HG03039 (cell line): ENCODE data around the gene IQCC.

Source experiments
- ATAC-seq: cut with Tn5 transposase; IDR thresholded peaks from one replicate; pipeline ENCODE4 v1.9.1; 2021; ENCODE audit warnings: mild to moderate bottlenecking, moderate library complexity; ENCODE audit not compliant: unreplicated experiment

IQCC gene

GRCh38 chr1:32195531-32195930 is 9.9 kb upstream of the IQCC start:
- ATAC-seq = no peak

GRCh38 chr1:32195972-32196823 is 9.3 kb upstream of the IQCC start:
- no peak for ATAC-seq

DNA sequence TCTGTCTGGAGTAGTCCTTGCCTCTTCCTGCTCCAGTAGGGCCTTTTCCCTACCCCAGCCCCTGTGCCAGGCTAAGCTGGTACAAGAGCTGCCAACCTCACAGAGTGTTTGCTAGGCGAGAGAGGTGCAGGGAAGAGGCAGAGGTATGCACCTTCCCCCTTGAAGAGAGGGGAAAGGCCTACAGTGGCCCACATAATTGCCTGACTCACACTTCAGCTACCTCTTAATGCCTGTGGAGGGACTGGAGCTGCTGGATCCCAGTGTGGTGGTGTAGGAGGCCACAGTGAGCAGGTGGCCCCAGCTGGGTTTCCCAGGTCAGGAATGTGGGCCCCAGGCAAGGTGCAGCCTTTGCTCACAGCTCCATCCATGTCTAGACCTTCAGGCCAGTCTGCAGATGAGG is 8.4 kb upstream of the IQCC start:
- ATAC-seq = no peak

DNA sequence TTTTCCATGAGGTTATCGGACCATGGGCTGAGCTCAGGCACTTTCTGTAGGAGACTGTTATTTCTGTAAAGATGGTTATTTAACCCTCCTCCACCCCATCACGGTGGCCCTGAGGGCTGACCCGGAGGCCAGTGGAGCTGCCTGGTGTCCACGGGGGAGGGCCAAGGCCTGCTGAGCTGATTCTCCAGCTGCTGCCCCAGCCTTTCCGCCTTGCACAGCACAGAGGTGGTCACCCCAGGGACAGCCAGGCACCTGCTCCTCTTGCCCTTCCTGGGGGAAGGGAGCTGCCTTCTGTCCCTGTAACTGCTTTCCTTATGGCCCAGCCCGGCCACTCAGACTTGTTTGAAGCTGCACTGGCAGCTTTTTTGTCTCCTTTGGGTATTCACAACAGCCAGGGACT is 7.6 kb upstream of the IQCC start:
- ATAC-seq = no peak

- ATAC-seq = no peak
Observed at GRCh38 chr1:32198237-32199042, 7.0 kb upstream of the IQCC start.

DNA sequence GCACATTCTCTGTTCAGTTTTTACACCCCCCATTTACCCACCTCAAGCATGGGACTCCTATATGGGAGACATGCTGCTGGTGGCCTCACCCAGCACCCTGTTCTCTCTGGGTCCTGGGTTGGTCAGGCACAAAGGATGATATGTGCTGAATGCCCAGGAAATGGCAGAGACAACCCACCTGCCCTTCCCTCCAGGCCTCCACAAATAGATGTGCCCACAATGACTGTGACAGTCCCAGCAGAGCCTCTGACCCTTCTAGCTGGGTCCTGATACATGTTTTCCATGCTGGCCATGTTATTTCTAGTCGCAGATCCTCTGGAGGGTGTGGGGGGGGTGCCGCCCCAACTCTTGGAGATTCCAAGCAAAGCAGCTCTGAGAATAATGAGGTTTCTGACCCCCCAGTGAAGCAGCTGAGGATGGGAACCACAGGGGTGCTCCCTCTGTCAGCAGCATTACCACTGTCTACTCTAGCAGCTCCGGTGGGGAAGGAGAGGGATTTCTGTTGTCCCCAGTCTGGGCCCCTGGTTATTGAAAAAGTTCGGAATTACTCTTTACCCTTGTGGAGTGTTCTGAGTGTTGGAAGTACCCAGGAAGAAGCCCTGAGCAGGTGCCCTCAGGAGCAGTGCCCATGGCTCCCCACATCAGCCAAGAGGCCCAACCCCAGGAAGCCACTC is 6.3 kb upstream of the IQCC start:
- no peak for ATAC-seq

DNA sequence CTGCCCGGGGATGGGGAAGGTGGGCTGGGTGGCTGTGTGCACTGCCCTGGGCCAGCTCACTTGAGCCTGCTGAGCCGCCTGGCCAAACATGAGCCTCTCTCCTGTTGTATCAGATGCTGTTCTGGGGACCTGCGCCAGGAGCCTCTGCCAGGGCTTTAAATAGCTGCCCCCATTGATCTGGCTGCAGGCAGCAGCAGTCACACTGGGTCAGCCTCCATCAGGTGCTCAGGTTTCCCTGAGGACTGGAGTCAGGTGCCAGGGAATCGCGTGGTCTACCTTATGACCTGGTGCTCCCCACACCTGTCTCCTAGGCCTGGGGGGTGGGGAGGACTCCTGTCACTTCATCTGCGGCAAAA is 5.8 kb upstream of the IQCC start:
- ATAC-seq = no peak

- no peak for ATAC-seq
Observed at GRCh38 chr1:32200226-32201010, 5.1 kb upstream of the IQCC start, which contains the start of gene CCDC28B. Gene CCDC28B, plus strand, starts transcription at chr1:32200595. Its CDS starts 1,341 bp downstream, at chr1:32201936.

DNA sequence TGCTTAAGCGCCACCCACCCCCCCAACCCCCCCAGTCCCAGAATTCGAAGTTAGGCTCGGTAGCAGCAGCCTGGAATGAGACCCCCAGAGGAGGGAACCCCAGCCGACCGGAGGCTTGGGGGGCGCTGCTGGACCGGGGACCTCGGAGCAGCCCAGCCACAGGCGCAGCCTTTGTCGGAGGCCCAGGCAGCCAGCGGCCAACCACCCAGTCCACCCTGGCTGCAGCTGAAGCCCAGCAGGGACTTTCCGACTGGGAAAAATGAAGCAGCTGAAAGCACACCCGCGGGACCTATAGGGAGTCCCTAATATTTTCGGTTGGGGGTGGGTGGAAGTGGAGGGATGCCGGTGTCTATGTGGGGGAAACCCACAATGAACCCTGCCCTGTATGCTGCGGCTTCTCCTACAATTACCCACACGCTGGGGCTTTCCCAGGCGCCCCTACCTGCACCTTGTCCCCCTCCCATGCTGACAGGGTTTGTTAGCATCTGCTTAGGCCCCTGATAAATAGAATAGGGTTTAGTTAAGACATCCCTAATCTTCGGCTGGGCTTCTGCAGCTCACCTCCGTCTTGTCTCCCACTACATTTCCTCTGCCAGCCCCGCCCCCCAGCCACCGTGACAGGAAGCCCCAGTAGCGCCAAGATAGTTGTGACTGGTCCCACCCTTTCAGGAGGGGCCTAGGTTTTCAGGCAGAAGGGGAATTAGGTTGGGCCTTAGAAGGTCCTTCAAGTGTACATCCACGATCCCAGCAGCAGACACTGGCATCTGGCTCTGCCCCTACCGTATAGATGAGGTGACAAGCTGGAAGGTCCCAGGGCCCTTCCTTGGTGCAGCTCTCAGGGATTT is 4.2 kb upstream of the IQCC start:
- ATAC-seq = no peak

DNA sequence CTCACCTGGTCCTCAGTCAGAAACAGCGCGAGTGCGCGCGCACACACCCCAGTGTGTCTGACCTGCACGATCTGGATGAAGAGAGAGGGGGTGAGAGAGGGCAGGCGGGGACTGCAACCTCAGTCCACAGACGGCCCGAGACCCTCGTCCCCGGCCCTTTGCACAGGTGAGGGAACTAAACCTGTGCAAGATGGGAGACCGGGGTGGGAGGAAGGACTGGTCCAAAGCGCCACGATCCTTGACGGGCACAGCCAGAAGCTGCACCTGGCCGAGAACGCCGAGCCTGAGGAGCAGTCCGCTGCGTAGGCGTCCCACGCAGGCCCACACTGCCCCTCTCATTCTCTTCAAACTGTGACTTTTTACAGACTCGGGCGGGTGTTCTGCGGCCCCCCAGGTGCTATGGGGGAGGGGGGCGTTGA is 519 bp upstream of the IQCC start:
- ATAC-seq = no peak

- ATAC-seq = no peak
Observed at GRCh38 chr1:32208469-32208868, 3.0 kb downstream of the IQCC start.

GRCh38 chr1:32208891-32209328 is 3.4 kb downstream of the IQCC start, which contains the start of gene DCDC2B:
Gene DCDC2B, plus strand, starts transcription at chr1:32209089. Its CDS starts 5 bp downstream, at chr1:32209094.
- ATAC-seq = no peak

DNA sequence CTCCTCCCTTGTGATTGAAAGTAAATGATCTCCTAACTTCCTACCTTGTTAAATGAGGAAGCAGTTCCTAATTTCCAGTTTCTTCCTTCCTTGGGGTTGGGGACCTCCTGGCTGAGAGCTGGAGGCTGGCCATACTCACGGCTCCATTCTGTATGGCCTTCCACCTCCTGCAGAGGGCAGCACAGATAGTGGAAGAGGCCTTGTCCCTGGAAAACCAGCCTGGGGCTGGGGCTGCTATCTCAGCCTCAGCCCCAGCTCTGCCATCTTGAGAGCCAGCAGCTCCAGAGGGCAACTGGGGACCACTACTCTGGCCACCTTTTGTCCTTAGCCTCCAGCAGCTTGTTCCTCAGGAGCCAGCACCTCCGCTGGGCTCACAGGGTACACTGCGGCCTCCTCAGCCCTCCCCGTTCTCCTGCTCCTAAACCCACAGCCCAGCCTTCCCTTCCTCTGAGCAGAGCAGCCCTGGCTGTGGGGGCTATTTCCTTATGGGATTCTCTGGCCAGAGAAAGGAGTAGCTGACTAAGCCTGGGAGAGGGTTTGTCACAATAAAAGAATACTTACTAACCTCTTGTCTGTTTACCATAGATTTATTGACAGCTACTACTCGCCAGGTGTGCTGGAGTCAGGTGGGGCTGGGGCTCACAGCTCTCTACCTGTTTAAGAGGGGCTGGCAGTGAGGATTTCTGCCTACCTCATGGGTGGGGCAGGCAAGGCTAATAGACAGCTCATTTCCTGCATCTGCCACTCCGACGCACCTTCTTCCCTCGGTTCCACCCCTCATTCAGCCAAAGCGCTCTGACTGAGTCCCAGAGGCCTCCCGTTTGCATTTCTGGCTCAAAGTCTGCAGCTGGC is 10.4 kb downstream of the IQCC start:
- ATAC-seq = no peak

- no peak for ATAC-seq
Observed at GRCh38 chr1:32216566-32216965, 11.1 kb downstream of the IQCC start.

DNA sequence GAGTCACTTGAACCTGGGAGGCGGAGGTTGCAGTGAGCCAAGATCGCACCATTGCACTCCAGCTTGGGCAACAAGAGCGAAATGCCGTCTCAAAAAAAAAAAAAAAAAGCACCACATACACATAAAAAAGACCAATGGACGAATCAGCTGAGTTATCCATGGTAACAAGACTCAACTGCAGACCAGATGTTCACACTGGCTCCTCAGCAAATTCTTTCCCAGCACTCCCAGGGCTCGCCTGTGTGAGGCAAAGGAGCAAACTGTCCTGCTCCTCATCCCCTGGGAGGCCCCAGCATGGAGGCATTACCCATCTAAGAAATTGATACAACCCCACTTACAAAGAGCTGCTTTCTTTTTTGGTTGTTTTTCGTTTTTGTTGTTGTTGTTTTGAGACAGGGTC is 13.6 kb downstream of the IQCC start:
- no peak for ATAC-seq

DNA sequence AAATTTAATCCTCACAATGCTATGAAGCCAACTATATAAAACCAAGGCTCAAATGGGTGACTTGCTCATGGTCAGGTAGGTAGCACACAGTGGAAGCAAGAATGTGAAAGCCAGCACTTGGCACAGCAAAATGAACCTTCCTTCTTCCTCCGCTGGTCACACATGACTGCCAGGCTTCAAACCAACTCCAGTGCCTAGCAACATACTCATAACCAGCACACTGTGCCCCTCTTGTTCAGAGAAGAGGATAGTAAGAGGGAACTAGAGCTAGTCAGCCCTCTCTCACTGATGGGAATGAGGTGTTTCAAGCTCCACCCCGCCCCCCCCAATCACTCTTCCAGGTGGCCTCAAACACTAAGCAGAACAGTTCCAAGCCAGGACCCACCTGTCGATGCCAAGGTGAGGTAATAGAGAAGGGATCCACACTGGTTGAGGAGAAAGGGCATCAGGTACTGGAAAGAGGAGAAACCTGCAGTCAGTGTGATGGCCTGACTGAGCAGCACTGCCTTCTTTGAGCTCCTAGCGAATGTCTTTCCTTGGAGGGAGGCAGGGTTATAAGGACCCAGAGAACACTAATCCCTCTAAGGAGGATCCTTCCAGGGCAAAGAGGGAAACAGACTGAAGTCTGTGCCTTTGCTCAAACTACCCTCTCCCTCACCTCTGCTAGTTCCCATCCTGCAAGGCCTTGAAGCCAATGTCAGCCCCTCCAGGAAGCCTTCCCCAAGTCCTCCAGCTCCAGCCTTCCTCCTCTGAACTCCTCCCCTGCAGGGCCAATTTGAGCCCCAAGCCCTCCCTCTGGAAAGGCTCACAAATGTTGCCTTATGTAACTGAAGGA is 15.5 kb downstream of the IQCC start:
- no peak for ATAC-seq

GRCh38 chr1:32221581-32221979 is 16.1 kb downstream of the IQCC start:
- no peak for ATAC-seq
